ENCODE results near the gene TPPP2. TPM values are rescaled to one million over a fixed set of nuclear protein-coding genes. Genes with fewer than 3 reads are reported as not detected.

The TPPP2 gene
- total RNA-seq, 2 experiments from 2014 or later = not detected

GRCh38 chr14:21033133-21033698, 3.2 kb downstream of the TPPP2 start:
- CTCF ChIA-PET = interaction anchor here (1.1 to 7.1 kb wide), 4 partner anchors 10 to 35 kb away, joined by 3 to 76 read pairs (median 4); no protein-coding TSS in a partner anchor
- POLR2A ChIA-PET = no interaction called here
- Mint-ChIP-seq H3K4me3 (no peak overlapping the region), H3K27ac (no peak overlapping the region), H3K27me3 (no peaks in the 10 kb centered on the region), H3K4me1 (ENCODE audit: low read depth) (no peaks in the 10 kb centered on the region), H3K9me3 (no peaks in the 10 kb centered on the region), H3K36me3 (ENCODE audit: low read depth) (no peaks in the 10 kb centered on the region)
- DNase-seq (no peak), ATAC-seq (no peak)
- intact Hi-C loops (cut with micrococcal nuclease) = no loop called here
- TF ChIP-seq CTCF (IDR thresholded peaks at IDR 0.05) = no peak

DNA sequence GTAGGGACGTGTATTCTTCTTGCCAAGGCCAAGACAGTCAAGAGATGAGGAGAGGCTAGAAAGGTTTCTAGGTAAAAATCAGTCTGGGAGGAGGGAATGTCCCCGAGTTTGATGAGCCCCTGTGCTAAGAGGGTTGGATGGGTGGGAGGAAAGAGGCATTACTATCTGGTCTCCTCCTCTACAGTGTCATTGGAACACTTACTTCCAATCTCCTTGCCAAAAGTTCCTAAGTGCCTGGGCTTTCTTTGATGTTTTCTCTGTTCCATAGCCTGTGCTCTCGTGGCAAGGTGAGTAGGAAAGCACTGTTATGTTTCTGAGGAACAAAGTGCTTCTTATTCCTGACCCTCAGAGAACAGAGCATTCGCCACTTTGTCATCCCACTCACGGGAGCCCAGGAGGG, 4.7 kb downstream of the TPPP2 start, which contains the start of gene RNASE13:
TSS of gene RNASE13 (minus strand) at position 101 of the 400 bp plus-strand sequence. CDS start 519 bp downstream, outside the sequence.
- intact Hi-C loops (cut with micrococcal nuclease) = no loop called here

GRCh38 chr14:21036751-21037150, 6.7 kb downstream of the TPPP2 start:
- no peaks in the 10 kb centered on the region for H3K9me3 Mint-ChIP-seq
- no peaks in the 10 kb centered on the region for H3K27me3 Mint-ChIP-seq
- no peak for TF ChIP-seq CTCF (IDR thresholded peaks at IDR 0.05)
- CTCF ChIA-PET = interaction anchor here (1.5 to 7.1 kb wide), 3 partner anchors 18 to 55 kb away, joined by 4 to 76 read pairs (median 5); no protein-coding TSS in a partner anchor
- no peak for ATAC-seq
- H3K4me3 Mint-ChIP-seq = no peak overlapping the region
- no peak overlapping the region for H3K27ac Mint-ChIP-seq
- POLR2A ChIA-PET = no interaction called here
- intact Hi-C loops (cut with micrococcal nuclease) = no loop called here
- no peaks in the 10 kb centered on the region for H3K36me3 Mint-ChIP-seq (ENCODE audit: low read depth)
- DNase-seq = no peak
- no peaks in the 10 kb centered on the region for H3K4me1 Mint-ChIP-seq (ENCODE audit: low read depth)

More for the DNA sequence above, 4.7 kb downstream of the TPPP2 start, which contains the start of gene RNASE13:
- TF ChIP-seq CTCF (IDR thresholded peaks at IDR 0.05) = no peak
- H3K4me3 Mint-ChIP-seq = no peak within 1 kb of the TSS
- ChIA-PET POLR2A (interaction anchor here (1.1 kb wide), 1 partner anchor 69 kb away, joined by 3 read pairs; no protein-coding TSS in a partner anchor), CTCF (interaction anchor here (1.4 to 7.1 kb wide), 2 partner anchors 13 to 20 kb away, joined by 3 to 76 read pairs; no protein-coding TSS in a partner anchor)
- H3K27ac Mint-ChIP-seq = no peak within 1 kb of the TSS
- DNase-seq = no peak
- H3K27me3 Mint-ChIP-seq = no peaks in the 10 kb centered on the region
- no peaks in the 10 kb centered on the region for H3K9me3 Mint-ChIP-seq
- ATAC-seq = no peak
- no peaks in the 10 kb centered on the region for H3K36me3 Mint-ChIP-seq (ENCODE audit: low read depth)
- H3K4me1 Mint-ChIP-seq (ENCODE audit: low read depth) = no peaks in the 10 kb centered on the region

- ChIA-PET POLR2A (no interaction called here), CTCF (interaction anchor here (0.8 to 7.1 kb wide), 3 partner anchors 20 to 55 kb away, joined by 3 to 76 read pairs (median 5); no protein-coding TSS in a partner anchor)
- Mint-ChIP-seq H3K27ac (no peak overlapping the region), H3K9me3 (no peaks in the 10 kb centered on the region), H3K36me3 (ENCODE audit: low read depth) (no peaks in the 10 kb centered on the region), H3K4me1 (ENCODE audit: low read depth) (no peaks in the 10 kb centered on the region), H3K27me3 (no peaks in the 10 kb centered on the region), H3K4me3 (no peak overlapping the region)
- DNase-seq (no peak), ATAC-seq (no peak)
- intact Hi-C loops (cut with micrococcal nuclease) = no loop called here
- TF ChIP-seq CTCF (IDR thresholded peaks at IDR 0.05) = no peak
Measured at GRCh38 chr14:21037156-21037555, 7.1 kb downstream of the TPPP2 start.

Measured in activated CD8-positive, alpha-beta T cell treated with anti-CD3 and anti-CD28 coated beads for 36 hours (primary cell).